A549 (cell line): ENCODE data around the gene RNF40.

Source experiments
- CEBPB ChIP-seq, 2 experiments: fragments of >200 bp in 1 of 2; sonication (Bioruptor Twin) in 1 of 2; formaldehyde crosslinking in 1 of 2; IDR thresholded peaks; 2 replicates each; pipeline ENCODE4 v1.6.1; 2012 to 2016
- CTCF ChIP-seq: fragments of >200 bp; sonication (Bioruptor Twin); formaldehyde crosslinking; IDR thresholded peaks from 3 replicates; pipeline ENCODE4 v1.5.1; 2016
- RARB ChIP-seq: fragments of 250-450 bp; sonication (Bioruptor Pico); IDR thresholded peaks from 2 replicates; pipeline ENCODE4 v1.8.0; 2021; ENCODE audit warnings: mild to moderate bottlenecking, moderate library complexity
- TF ChIP-seq, protein P1 (sequence below): fragments of 150-350 bp; IDR thresholded peaks from 2 replicates; pipeline ENCODE4 v1.6.1; 2014; ENCODE audit warnings: low read depth, mild to moderate bottlenecking, low read length

- TF ChIP-seq, protein P1, sequence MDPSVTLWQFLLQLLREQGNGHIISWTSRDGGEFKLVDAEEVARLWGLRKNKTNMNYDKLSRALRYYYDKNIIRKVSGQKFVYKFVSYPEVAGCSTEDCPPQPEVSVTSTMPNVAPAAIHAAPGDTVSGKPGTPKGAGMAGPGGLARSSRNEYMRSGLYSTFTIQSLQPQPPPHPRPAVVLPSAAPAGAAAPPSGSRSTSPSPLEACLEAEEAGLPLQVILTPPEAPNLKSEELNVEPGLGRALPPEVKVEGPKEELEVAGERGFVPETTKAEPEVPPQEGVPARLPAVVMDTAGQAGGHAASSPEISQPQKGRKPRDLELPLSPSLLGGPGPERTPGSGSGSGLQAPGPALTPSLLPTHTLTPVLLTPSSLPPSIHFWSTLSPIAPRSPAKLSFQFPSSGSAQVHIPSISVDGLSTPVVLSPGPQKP = no peak
- TF ChIP-seq CEBPB (IDR thresholded peaks at IDR 0.05) (no peak), CTCF (no peak), RARB (CRISPR knock-in tag) (no peak)
These were observed 22.9 kb upstream of the RNF40 start for GRCh38 chr16:30738984-30739951.
